HepG2 (cell line): ENCODE measurements around the gene SLC6A8. TPM values are rescaled to one million over a fixed set of nuclear protein-coding genes. Genes with fewer than 3 reads are reported as not detected.

Experiments
- AGO2 ChIP-seq: fragments of 200-400 bp; formaldehyde crosslinking; optimal IDR thresholded peaks from 2 replicates; pipeline ENCODE3; 2017; ENCODE audit warnings: mild to moderate bottlenecking, low read depth, low read length, moderate library complexity
- BRD4 ChIP-seq: sonication (generic); formaldehyde crosslinking; IDR thresholded peaks from 2 replicates; pipeline ENCODE4 v1.4.0; 2020; ENCODE audit warnings: missing genetic modification reagents
- DNMT1 ChIP-seq: sonication (generic); formaldehyde crosslinking; IDR thresholded peaks from 2 replicates; pipeline ENCODE4 v1.5.1; 2020; ENCODE audit warnings: mild to moderate bottlenecking, missing genetic modification reagents
- FOXP1 ChIP-seq, 2 experiments: fragments of 450-650 bp in 1 of 2; IDR thresholded peaks; 2 replicates each; pipeline ENCODE4 v1.6.1; 2017 to 2018; ENCODE audit warnings: antibody characterized with exemption in 1 of 2
- HOMEZ ChIP-seq: IDR thresholded peaks from 2 replicates; pipeline ENCODE4 v1.6.1; 2016; ENCODE audit warnings: low read depth
- PAF1 ChIP-seq: IDR thresholded peaks from 2 replicates; pipeline ENCODE4 v1.6.1; 2016; ENCODE audit warnings: missing genetic modification reagents, missing compliant biosample characterization
- RBFOX2 ChIP-seq: fragments of 200-400 bp; formaldehyde crosslinking; IDR thresholded peaks from 2 replicates; pipeline ENCODE4 v1.6.1; 2017; ENCODE audit warnings: low read depth, mild to moderate bottlenecking, low read length
- SMAD1 ChIP-seq: sonication (generic); formaldehyde crosslinking; IDR thresholded peaks from 2 replicates; pipeline ENCODE4 v1.4.0; 2020; ENCODE audit warnings: missing genetic modification reagents, low read depth, mild to moderate bottlenecking, borderline replicate concordance
- ZBTB40 ChIP-seq, 2 experiments: fragments of 450-650 bp in 1 of 2; sonication (generic) in 1 of 2; formaldehyde crosslinking in 1 of 2; IDR thresholded peaks; 2 replicates each; pipeline versions ENCODE4 v1.6.1 to v1.8.0; 2016 to 2022; ENCODE audit warnings: antibody characterized with exemption in 1 of 2, mild to moderate bottlenecking in 1 of 2, missing genetic modification reagents in 1 of 2
- ZNF224 ChIP-seq: sonication (generic); formaldehyde crosslinking; IDR thresholded peaks from 2 replicates; pipeline ENCODE4 v1.5.0; 2020; ENCODE audit warnings: mild to moderate bottlenecking, missing genetic modification reagents
- ZNF280D ChIP-seq: sonication (generic); formaldehyde crosslinking; IDR thresholded peaks from 2 replicates; pipeline ENCODE4 v1.5.1; 2020; ENCODE audit warnings: mild to moderate bottlenecking, missing genetic modification reagents
- ZNF282 ChIP-seq: fragments of 450-650 bp; IDR thresholded peaks from 2 replicates; pipeline ENCODE4 v1.6.1; 2018; ENCODE audit not compliant: partially characterized antibody
- ZNF503 ChIP-seq: sonication (generic); formaldehyde crosslinking; IDR thresholded peaks from 2 replicates; pipeline ENCODE4 v1.4.0; 2020; ENCODE audit warnings: missing genetic modification reagents
- ZNF777 ChIP-seq: sonication (generic); formaldehyde crosslinking; IDR thresholded peaks from 2 replicates; pipeline ENCODE4 v1.4.0; 2020; ENCODE audit warnings: missing genetic modification reagents
- ZSCAN31 ChIP-seq: sonication (generic); formaldehyde crosslinking; IDR thresholded peaks from 2 replicates; pipeline ENCODE4 v1.5.0; 2020; ENCODE audit warnings: low read depth, mild to moderate bottlenecking, missing genetic modification reagents
- polyA plus RNA-seq, 8 experiments: library from polyadenylated mRNA; depleted of rRNA in 3 of 8; stranded (reverse) in 7 of 8; unstranded in 1 of 8; fragments of >200 nt; fragmentation: Illumina TruSeq in 4 of 8; extraction: Trizol in 4 of 8; gene quantifications; 2 replicates each; pipeline versions ENCODE4 v1.2.1 to v1.2.3, GENCODE V29; 2011 to 2016; ENCODE audit warnings: low read depth in 4 of 8, missing spikeins in 1 of 8, mixed read lengths in 1 of 8; ENCODE audit not compliant: insufficient read depth in 1 of 8
- total RNA-seq, 5 experiments: library from RNA; depleted of rRNA; stranded (reverse); fragments of >200 nt; fragmentation: Illumina TruSeq; extraction: Trizol; gene quantifications; 2 replicates each; pipeline ENCODE4 v1.2.3, GENCODE V29; 2016; ENCODE audit warnings: low read depth in 1 of 5

Gene SLC6A8
- total and polyA plus RNA-seq, 2 of the 13 experiments (the other 11 are each of a cell fraction or from before 2014, with no cell fraction given), result 13.9 to 176 TPM

GRCh38 chrX:153685156-153685536, 2.6 kb upstream of the SLC6A8 start (continued):
- TF ChIP-seq ZBTB40 (IDR thresholded peaks at IDR 0.05) (no peak), ZBTB40 (CRISPR knock-in tag; IDR thresholded peaks at IDR 0.05) (no peak), ZNF282 (no peak), ZNF777 (CRISPR knock-in tag) (no peak), BRD4 (CRISPR knock-in tag) (no peak), ZNF280D (CRISPR knock-in tag) (no peak), ZSCAN31 (CRISPR knock-in tag) (no peak), PAF1 (CRISPR knock-in tag) (no peak), AGO2 (peak; percentile 42), DNMT1 (CRISPR knock-in tag) (no peak), HOMEZ (CRISPR knock-in tag) (no peak), FOXP1 (IDR thresholded peaks at IDR 0.05) (no peak), FOXP1 (CRISPR knock-in tag; IDR thresholded peaks at IDR 0.05) (no peak), SMAD1 (CRISPR knock-in tag) (no peak), RBFOX2 (peak; percentile 72), ZNF503 (no peak), ZNF224 (CRISPR knock-in tag) (no peak)
